Measurements from ENCODE around the gene SCO2.
A peak's percentile ranks its signal among the peaks of the same experiment; 100 is the strongest.

The SCO2 gene

GRCh38 chr22:50526834-50527801, 1.7 kb upstream of the SCO2 start:
- TF ChIP-seq CTCF (IDR thresholded peaks at IDR 0.05; ENCODE audit: extremely low read depth, insufficient read depth, missing control alignments): no peak
- peak; percentile 83 for DNase-seq (ENCODE audit: low spot score)
- in situ Hi-C loops (cut with MboI; ENCODE audit: low pct_unique_long_range_greater_than_20kb, low sequenced_read_pairs, unreplicated experiment): no loop called here

GRCh38 chr22:50526108-50526833, 873 bp upstream of the SCO2 start:
- in situ Hi-C loops (cut with MboI; ENCODE audit: low pct_unique_long_range_greater_than_20kb, low sequenced_read_pairs, unreplicated experiment): no loop called here
- DNase-seq (ENCODE audit: low spot score): peak; percentile 93
- peak; percentile 78 for TF ChIP-seq CTCF (IDR thresholded peaks at IDR 0.05; ENCODE audit: extremely low read depth, insufficient read depth, missing control alignments)

GRCh38 chr22:50525858-50526107, 385 bp upstream of the SCO2 start:
- no peak for TF ChIP-seq CTCF (IDR thresholded peaks at IDR 0.05; ENCODE audit: extremely low read depth, insufficient read depth, missing control alignments)
- in situ Hi-C loops (cut with MboI; ENCODE audit: low pct_unique_long_range_greater_than_20kb, low sequenced_read_pairs, unreplicated experiment): no loop called here
- DNase-seq (ENCODE audit: low spot score): no peak

- TF ChIP-seq CTCF (IDR thresholded peaks at IDR 0.05; ENCODE audit: extremely low read depth, insufficient read depth, missing control alignments): no peak
- DNase-seq (ENCODE audit: low spot score): no peak
- in situ Hi-C loops (cut with MboI; ENCODE audit: low pct_unique_long_range_greater_than_20kb, low sequenced_read_pairs, unreplicated experiment): no loop called here
Observed at GRCh38 chr22:50524676-50525103, 708 bp downstream of the SCO2 start.

- no peak for DNase-seq (ENCODE audit: low spot score)
- in situ Hi-C loops (cut with MboI; ENCODE audit: low pct_unique_long_range_greater_than_20kb, low sequenced_read_pairs, unreplicated experiment): no loop called here
- no peak for TF ChIP-seq CTCF (IDR thresholded peaks at IDR 0.05; ENCODE audit: extremely low read depth, insufficient read depth, missing control alignments)
Observed at GRCh38 chr22:50523806-50524675, 1.4 kb downstream of the SCO2 start.

- DNase-seq (ENCODE audit: low spot score): no peak
- no peak for TF ChIP-seq CTCF (IDR thresholded peaks at IDR 0.05; ENCODE audit: extremely low read depth, insufficient read depth, missing control alignments)
- in situ Hi-C loops (cut with MboI; ENCODE audit: low pct_unique_long_range_greater_than_20kb, low sequenced_read_pairs, unreplicated experiment): no loop called here
Observed at GRCh38 chr22:50523458-50523805, 2.0 kb downstream of the SCO2 start.

All from GM13977 (cell line).